ENCODE results near the gene PCBP2. TPM values are rescaled to one million over a fixed set of nuclear protein-coding genes. Genes with fewer than 3 reads are reported as not detected.
"Not testable (repeated sequence)": the region's sequence is repeated elsewhere in the genome, so short reads cannot be mapped to it uniquely, and the experiment has no call there.

The PCBP2 gene
- polyA plus RNA-seq, 6 donors from 2014 or later = 116 to 172 (median 146) TPM

DNA sequence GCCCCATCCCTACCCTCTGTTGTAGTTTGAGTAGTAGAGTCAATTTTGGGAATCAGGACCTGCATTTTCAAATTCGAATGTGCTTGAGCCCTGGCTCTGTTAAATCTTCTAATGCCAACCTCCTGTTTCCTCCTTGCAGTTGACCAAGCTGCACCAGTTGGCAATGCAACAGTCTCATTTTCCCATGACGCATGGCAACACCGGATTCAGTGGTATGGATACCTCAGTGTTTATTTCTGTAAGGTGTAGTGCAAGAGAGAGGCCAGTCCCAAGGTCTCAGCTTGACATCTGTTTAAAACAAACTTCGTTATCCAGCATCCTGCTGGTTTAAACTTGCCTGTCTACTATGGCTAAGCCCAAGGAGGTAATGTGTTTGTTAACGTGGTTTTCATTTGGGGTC is 15.2 kb downstream of the PCBP2 start:
- H3K27ac Mint-ChIP-seq = peak overlapping the region in 4 of 6 donors; percentile 11 to 85 (median 52)

DNA sequence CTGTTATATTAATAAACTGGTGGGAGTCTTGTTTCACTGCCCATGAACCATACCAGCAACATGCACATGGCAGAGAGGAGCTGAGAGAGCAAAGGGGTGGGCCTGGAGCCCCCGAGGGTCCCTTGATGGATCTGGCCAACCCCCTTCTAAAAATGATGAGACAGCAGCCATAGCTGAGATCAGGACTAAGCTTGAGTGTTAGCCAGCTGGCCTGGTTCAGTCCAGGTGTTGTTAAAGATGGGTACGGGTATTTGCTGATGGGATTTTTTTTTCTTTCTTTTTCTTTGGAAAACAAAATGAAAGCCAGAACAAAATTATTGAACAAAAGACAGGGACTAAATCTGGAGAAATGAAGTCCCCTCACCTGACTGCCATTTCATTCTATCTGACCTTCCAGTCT is 16.0 kb downstream of the PCBP2 start:
- Mint-ChIP-seq H3K27ac (peak overlapping the region in 1 of 6 donors; percentile 49), H3K4me1 (peaks cover 5 to 27% (median 16%) of the 10 kb centered on the region in 3 donors), H3K9me3 (no peaks in the 10 kb centered on the region)

More for the DNA sequence above, 15.2 kb downstream of the PCBP2 start:
- H3K27me3 Mint-ChIP-seq = no peaks in the 10 kb centered on the region
- H3K4me1 Mint-ChIP-seq = peaks cover 5 to 27% (median 15%) of the 10 kb centered on the region in 3 donors
- no peaks in the 10 kb centered on the region for H3K9me3 Mint-ChIP-seq
- peaks cover 22 to 27% of the 10 kb centered on the region in 2 donors for H3K36me3 Mint-ChIP-seq
- H3K4me3 Mint-ChIP-seq = peak overlapping the region in 1 of 8 donors; percentile 9
- DNase-seq (no peak), ATAC-seq (ENCODE audit: low read depth in 2 of 2) (no peak)

DNA sequence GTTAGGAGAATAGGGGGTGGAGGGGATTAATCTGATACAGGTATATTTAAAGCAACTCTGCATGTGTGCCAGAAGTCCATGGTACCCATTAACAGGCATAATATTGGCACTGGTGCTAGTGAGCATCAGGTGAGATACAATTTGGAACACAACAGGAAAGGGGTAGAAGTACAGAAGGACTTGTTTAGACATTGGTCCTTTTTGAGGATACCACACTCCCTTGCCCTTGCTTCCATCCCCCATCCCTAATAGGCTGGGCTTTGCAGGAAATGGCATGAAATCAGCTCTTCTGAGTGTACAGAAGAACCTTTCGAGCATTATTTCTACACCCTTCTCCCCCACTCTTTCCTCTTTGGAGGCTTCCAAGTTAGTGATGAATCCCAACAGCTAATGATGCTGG is 16.4 kb downstream of the PCBP2 start:
- Mint-ChIP-seq H3K4me1 (peaks cover 5 to 27% (median 16%) of the 10 kb centered on the region in 3 donors), H3K4me3 (no peak overlapping the region), H3K36me3 (peaks cover 22 to 25% of the 10 kb centered on the region in 2 donors), H3K27ac (no peak overlapping the region), H3K9me3 (no peaks in the 10 kb centered on the region), H3K27me3 (no peaks in the 10 kb centered on the region)
- DNase-seq = no peak
- no peak for ATAC-seq (ENCODE audit: low read depth in 2 of 2)

More for the DNA sequence above, 16.0 kb downstream of the PCBP2 start:
- Mint-ChIP-seq H3K4me3 (peak overlapping the region in 1 of 8 donors; percentile 47), H3K27me3 (no peaks in the 10 kb centered on the region), H3K36me3 (peaks cover 22 to 25% of the 10 kb centered on the region in 2 donors)
- no peak for ATAC-seq (ENCODE audit: low read depth in 2 of 2)
- no peak for DNase-seq

DNA sequence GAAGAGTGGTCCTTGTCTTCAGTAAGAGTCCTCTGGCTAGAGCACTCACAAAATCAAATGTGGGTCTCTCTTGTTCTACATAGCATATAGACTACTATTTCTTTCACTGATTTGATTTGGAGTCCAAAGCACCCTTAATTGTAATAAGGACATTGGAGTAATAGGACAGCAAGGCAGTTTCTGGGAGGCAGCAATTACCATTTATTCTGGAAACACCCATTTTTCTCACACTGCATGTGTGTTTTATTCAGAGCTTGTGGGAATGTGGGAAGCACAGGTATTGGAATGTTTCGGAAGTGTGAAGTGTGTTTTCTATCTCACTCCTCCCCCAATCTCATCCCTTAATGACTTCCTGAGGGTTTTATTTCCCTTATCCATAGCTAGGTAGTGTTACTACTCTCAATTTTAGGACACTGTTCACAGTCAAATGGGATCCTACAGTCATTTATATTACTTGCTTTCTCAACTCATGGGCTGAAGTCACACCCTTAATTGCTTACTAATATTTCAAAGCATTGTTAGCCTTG is 20.2 kb downstream of the PCBP2 start:
- Mint-ChIP-seq H3K4me1 (peaks cover 3 to 13% (median 9%) of the 10 kb centered on the region in 3 donors), H3K27ac (no peak overlapping the region), H3K4me3 (no peak overlapping the region), H3K27me3 (no peaks in the 10 kb centered on the region), H3K36me3 (peaks cover 6 to 21% of the 10 kb centered on the region in 2 donors), H3K9me3 (no peaks in the 10 kb centered on the region)
- ATAC-seq (ENCODE audit: low read depth in 2 of 2) (no peak), DNase-seq (no peak)

DNA sequence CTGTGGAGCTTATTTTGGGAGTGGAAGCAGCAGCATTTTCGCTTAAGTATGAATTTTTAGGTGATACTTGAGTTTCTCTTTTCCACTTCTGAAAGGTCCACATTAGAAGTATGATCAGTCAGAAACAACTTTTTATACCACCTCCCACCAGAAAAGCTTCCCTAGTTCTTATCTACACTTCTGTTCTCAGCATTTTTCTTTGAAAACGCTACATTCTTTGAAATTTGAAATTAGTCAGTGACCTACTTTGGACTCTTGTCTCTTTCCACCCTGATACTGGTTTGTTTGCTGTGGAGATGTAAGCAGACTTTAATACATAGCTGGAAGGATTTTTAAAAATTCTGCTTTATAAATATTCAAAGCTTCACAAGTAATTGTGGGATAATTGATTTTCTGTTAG is 22.2 kb downstream of the PCBP2 start:
- Mint-ChIP-seq H3K4me1 (peaks cover 3 to 12% (median 9%) of the 10 kb centered on the region in 3 donors), H3K27ac (peak overlapping the region in 1 of 6 donors; percentile 9), H3K4me3 (no peak overlapping the region), H3K9me3 (no peaks in the 10 kb centered on the region), H3K27me3 (no peaks in the 10 kb centered on the region), H3K36me3 (peaks cover 6 to 19% of the 10 kb centered on the region in 2 donors)
- ATAC-seq (ENCODE audit: low read depth in 2 of 2) (no peak), DNase-seq (no peak)

DNA sequence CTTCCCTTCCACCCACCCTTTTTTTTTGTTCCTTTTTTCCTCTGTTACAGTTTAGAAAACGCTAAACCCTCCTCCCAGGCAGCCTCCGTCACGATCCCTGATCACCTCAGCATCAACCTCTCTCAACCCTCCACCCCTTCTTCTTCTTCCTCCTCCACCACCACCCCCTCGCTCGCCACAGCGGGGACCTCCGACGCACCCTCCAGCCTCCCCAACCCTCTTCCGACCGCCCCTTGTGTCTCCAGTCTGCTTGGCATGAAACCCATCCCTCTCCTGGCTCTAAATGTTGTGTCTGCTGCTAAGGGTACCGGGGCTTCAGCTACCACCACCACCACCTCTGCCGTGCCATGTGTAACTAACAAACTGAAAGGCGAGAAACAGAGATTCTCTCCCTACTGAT is 22.9 kb downstream of the PCBP2 start:
- Mint-ChIP-seq H3K4me3 (no peak overlapping the region), H3K27ac (peak overlapping the region in 2 of 6 donors; percentile 8 to 25), H3K36me3 (peaks cover 6 to 19% of the 10 kb centered on the region in 2 donors), H3K27me3 (no peaks in the 10 kb centered on the region), H3K9me3 (no peaks in the 10 kb centered on the region), H3K4me1 (peaks cover 3 to 12% (median 9%) of the 10 kb centered on the region in 3 donors)
- no peak for ATAC-seq (ENCODE audit: low read depth in 2 of 2)
- no peak for DNase-seq

DNA sequence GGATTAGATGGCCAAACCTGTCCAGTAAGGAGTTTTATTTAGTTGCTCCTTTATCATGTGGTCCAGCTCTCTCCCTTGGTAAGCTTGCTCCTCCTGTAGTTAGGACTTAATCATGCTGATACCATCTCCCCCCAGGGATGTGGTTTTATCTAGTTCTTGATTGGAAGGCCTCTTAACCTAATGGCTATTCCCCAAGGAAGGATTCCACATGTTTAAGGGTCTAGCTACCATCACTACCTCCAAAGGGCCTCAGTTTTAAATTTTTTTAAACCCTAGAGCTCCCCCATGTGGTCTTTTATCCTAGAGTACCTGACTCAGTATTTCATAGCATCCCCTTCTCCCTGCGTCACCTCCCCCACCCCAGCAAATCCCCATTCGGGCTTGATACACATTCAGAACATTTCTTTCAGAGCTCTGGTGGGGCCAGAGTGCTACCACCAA is 24.9 kb downstream of the PCBP2 start:
- Mint-ChIP-seq H3K27ac (peak overlapping the region in 1 of 6 donors; percentile 28), H3K4me3 (no peak overlapping the region)

DNA sequence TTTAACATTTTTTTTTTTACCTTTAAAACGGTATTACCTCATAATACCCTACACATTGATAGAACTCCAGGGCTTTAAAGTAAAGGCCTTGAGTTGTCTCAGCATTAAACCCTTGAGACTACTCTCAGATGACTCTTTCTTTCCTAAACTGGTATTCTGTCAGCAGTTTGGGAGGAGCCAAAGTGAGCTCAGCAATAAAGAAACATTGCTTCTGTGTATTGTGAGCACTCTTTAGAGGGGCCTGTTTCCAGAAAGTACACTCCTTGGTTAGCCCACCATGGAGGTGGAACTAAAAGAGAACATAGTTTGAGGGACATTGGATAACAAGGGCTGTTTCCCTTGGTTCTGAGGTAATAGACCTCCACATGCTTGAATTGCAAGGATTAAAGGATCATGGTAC is 27.0 kb downstream of the PCBP2 start:
- H3K27ac Mint-ChIP-seq = peak overlapping the region in 1 of 6 donors; percentile 28
- H3K9me3 Mint-ChIP-seq = no peaks in the 10 kb centered on the region

More for the DNA sequence above, 24.9 kb downstream of the PCBP2 start:
- no peaks in the 10 kb centered on the region for H3K9me3 Mint-ChIP-seq
- peaks cover 0 to 14% of the 10 kb centered on the region in 2 donors for H3K36me3 Mint-ChIP-seq
- no peaks in the 10 kb centered on the region for H3K27me3 Mint-ChIP-seq
- peaks cover 3 to 15% (median 9%) of the 10 kb centered on the region in 3 donors for H3K4me1 Mint-ChIP-seq
- DNase-seq (no peak), ATAC-seq (ENCODE audit: low read depth in 2 of 2) (peak; percentile 38 to 49)

DNA sequence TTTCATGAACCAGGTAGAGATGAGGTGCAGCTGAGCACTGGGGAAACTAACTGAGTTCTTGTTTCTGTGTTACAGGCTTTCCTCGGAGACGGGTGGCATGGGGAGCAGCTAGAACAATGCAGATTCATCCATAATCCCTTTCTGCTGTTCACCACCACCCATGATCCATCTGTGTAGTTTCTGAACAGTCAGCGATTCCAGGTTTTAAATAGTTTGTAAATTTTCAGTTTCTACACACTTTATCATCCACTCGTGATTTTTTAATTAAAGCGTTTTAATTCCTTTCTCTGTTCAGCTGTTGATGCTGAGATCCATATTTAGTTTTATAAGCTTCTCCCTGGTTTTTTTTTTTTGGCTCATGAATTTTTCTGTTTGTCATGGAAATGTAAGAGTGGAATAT is 27.4 kb downstream of the PCBP2 start:
- Mint-ChIP-seq H3K4me3 (no peak overlapping the region), H3K36me3 (peaks cover 4 to 13% of the 10 kb centered on the region in 2 donors), H3K9me3 (no peaks in the 10 kb centered on the region), H3K27me3 (no peaks in the 10 kb centered on the region), H3K4me1 (peaks cover 10 to 31% (median 14%) of the 10 kb centered on the region in 3 donors), H3K27ac (no peak overlapping the region)
- ATAC-seq (ENCODE audit: low read depth in 2 of 2) (no peak), DNase-seq (no peak)

More for the DNA sequence above, 27.0 kb downstream of the PCBP2 start:
- Mint-ChIP-seq H3K27me3 (no peaks in the 10 kb centered on the region), H3K4me1 (peaks cover 9 to 29% (median 10%) of the 10 kb centered on the region in 3 donors), H3K36me3 (peaks cover 4 to 13% of the 10 kb centered on the region in 2 donors), H3K4me3 (no peak overlapping the region)
- no peak for ATAC-seq (ENCODE audit: low read depth in 2 of 2)
- DNase-seq = no peak

DNA sequence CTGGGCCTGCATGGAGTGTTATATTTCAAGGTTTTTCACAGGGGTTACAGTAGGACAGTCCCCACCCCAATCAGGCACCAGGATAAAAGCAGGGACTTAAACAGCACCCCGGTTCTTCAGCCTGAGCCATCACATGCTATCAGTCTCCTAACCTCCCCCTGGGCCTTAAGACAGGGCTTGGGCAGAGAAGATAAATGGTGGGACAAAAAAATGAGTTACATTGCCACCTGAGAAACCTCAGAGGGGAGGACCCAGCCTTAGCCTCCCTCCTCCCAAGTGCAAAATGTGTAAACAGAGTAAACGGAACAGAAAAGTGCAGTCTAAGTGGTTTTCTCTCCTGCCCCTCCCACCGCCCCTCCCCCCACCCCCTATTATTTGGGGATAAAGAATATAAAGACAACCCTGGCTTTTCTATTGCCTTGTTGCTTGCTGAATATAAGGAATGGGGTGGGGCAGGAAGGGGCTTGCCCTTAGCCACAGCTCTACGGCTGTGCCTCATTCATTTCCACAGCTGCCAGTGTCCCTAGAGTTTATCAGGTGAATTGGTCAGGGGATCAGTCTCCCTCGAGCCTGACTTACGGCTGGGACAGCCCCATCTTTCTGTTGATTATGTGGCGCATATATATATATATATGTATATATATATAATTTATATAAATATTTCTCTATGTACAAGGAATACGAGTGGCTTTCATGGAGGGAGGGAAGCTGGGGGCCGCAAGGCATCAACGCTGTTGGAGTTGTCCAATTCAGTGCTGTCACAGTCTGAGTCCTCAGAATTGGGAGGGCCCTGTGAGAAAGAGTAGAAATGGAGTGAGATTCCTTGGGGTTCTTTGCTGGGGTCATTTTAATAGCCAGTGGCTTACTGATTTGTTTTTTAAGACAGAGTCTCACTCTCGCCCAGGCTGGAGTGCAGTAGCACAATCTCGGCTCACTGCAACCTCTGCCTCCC is 28.9 kb downstream of the PCBP2 start:
- Mint-ChIP-seq H3K9me3 (no peaks in the 10 kb centered on the region), H3K27me3 (no peaks in the 10 kb centered on the region), H3K4me1 (peaks cover 5 to 24% (median 11%) of the 10 kb centered on the region in 3 donors), H3K36me3 (peaks cover 4 to 5% of the 10 kb centered on the region in 2 donors), H3K27ac (peak overlapping the region in 2 of 6 donors; percentile 37 to 43), H3K4me3 (no peak overlapping the region)
- DNase-seq (no peak), ATAC-seq (ENCODE audit: low read depth in 2 of 2) (no peak)

DNA sequence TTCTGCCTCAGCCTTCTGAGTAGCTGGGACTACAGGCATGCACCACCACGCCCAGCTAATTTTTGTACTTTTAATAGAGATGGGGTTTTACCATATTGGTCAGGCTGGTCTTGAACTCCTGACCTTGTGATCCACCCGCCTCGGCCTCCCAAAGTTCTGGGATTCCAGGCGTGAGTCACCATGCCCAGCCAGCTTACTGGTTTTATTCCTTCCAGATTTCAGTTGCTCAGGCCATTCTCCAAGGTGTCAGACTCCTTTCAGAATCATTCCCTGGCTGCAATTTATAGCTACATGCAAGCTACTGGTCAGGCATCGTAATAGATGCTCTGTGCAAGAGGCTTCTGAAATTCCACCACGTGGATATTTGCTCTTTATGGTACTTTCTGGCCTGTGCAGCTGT is 29.6 kb downstream of the PCBP2 start:
- H3K27ac Mint-ChIP-seq = peak overlapping the region in 1 of 6 donors; percentile 75

DNA sequence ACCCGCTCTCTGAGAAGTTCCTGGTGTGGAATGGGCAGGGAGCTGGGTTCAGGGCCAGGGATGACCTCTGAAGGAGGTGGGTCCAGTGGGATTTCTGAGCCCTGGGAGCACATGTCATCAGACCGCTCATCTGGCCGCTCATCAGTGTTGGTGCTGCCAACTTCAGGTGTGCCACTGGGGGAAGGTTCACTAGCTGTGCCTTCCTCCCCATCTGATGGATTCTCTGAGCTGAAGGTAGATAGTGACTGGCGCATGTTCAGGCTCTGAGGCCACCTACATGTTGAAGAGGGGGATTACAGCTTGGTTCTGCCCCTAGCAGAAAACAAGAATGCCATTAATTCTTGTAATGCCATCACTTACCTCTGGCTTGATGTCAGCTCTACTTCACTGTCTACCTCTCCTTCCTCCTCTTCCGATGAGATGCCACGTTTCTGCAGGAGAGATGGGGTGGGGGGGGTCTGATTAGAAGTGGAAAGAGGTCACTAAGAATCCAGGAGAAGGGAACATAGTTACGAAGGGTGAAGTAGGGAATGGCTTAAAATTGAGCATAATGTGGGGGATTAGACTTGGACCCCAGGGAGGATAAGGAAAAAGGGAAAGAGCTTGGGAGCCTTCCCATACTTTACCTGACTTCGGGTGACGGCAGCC is 30.2 kb downstream of the PCBP2 start:
- H3K27me3 Mint-ChIP-seq = no peaks in the 10 kb centered on the region
- ATAC-seq (ENCODE audit: low read depth in 2 of 2) (peak; percentile 72 to 74), DNase-seq (no peak)
- no peaks in the 10 kb centered on the region for H3K9me3 Mint-ChIP-seq
- peak overlapping the region; percentile 7 to 90 (median 52) for H3K27ac Mint-ChIP-seq
- peak overlapping the region in 1 of 8 donors; percentile 9 for H3K4me3 Mint-ChIP-seq
- H3K4me1 Mint-ChIP-seq = peaks cover 5 to 19% (median 11%) of the 10 kb centered on the region in 3 donors
- H3K36me3 Mint-ChIP-seq = peaks cover 4 to 5% of the 10 kb centered on the region in 2 donors

More for the DNA sequence above, 29.6 kb downstream of the PCBP2 start:
- not testable (repeated sequence) for ATAC-seq (ENCODE audit: low read depth in 2 of 2); H3K27me3 Mint-ChIP-seq; H3K9me3 Mint-ChIP-seq; H3K36me3 Mint-ChIP-seq; DNase-seq
- Mint-ChIP-seq H3K4me1 (peaks cover 5 to 24% (median 11%) of the 10 kb centered on the region in 3 donors), H3K4me3 (peak overlapping the region in 1 of 8 donors; percentile 2)

DNA sequence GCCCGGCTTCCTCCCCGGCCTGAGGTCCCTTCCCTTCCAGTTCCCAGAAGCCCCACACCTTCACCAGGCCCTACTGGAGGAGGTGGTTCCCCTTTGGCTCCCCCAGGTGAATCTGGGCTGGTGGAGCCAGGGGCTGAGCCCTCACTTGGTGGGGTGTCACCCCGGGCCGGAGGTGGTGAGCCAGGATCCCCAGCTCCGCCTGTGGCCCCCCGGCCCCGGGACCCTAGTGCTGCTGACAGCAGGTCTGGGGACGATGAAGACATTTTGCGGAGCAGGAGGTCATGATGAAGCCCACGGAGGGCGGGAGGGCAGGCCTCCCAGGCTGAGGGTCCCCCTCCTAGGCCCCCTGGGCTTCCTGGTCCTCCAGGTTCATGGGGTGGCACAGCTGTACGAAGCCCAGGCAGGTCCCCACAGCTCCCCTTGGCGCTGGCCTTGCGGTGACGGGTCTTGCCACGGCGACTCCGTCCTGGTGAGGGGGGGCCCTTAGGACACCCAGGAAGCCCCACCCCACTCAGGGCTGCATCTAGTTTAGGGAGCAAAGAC is 30.8 kb downstream of the PCBP2 start:
- Mint-ChIP-seq H3K27ac (peak overlapping the region in 1 of 6 donors; percentile 75), H3K4me1 (peaks cover 5 to 19% (median 11%) of the 10 kb centered on the region in 3 donors), H3K4me3 (no peak overlapping the region), H3K36me3 (peaks cover 4 to 5% of the 10 kb centered on the region in 2 donors), H3K9me3 (no peaks in the 10 kb centered on the region), H3K27me3 (no peaks in the 10 kb centered on the region)
- DNase-seq = no peak
- ATAC-seq (ENCODE audit: low read depth in 2 of 2) = no peak
